HG02870 (cell line): ENCODE data around the gene PAPSS2.

ENCODE experiments used
- ATAC-seq: cut with Tn5 transposase; IDR thresholded peaks from one replicate; pipeline ENCODE4 v1.9.1; 2021; ENCODE audit warnings: mild to moderate bottlenecking, moderate library complexity; ENCODE audit not compliant: unreplicated experiment

The PAPSS2 gene

GRCh38 chr10:87669752-87670151 is 10.1 kb downstream of the PAPSS2 start:
- ATAC-seq, result no peak

GRCh38 chr10:87670586-87670985 is 10.9 kb downstream of the PAPSS2 start:
- no peak for ATAC-seq

GRCh38 chr10:87671139-87671815 is 11.6 kb downstream of the PAPSS2 start:
- no peak for ATAC-seq

GRCh38 chr10:87672551-87672950 is 12.9 kb downstream of the PAPSS2 start:
- ATAC-seq, result no peak

GRCh38 chr10:87674943-87675342 is 15.3 kb downstream of the PAPSS2 start:
- no peak for ATAC-seq

GRCh38 chr10:87675396-87676376 is 16.0 kb downstream of the PAPSS2 start:
- no peak for ATAC-seq

- no peak for ATAC-seq
Measured at GRCh38 chr10:87677595-87677994, 17.9 kb downstream of the PAPSS2 start.

- no peak for ATAC-seq
Measured at GRCh38 chr10:87678302-87678701, 18.6 kb downstream of the PAPSS2 start.

GRCh38 chr10:87683356-87683755 is 23.7 kb downstream of the PAPSS2 start:
- no peak for ATAC-seq

- ATAC-seq, result no peak
Measured at GRCh38 chr10:87684001-87684638, 24.4 kb downstream of the PAPSS2 start.

- ATAC-seq, result no peak
Measured at GRCh38 chr10:87685832-87686574, 26.3 kb downstream of the PAPSS2 start.

- no peak for ATAC-seq
Measured at GRCh38 chr10:87691506-87692070, 31.9 kb downstream of the PAPSS2 start.

GRCh38 chr10:87692956-87693484 is 33.3 kb downstream of the PAPSS2 start:
- ATAC-seq, result no peak

- no peak for ATAC-seq
Measured at GRCh38 chr10:87694011-87694794, 34.5 kb downstream of the PAPSS2 start.

GRCh38 chr10:87695074-87695473 is 35.4 kb downstream of the PAPSS2 start:
- ATAC-seq, result no peak

- ATAC-seq, result no peak
Measured at GRCh38 chr10:87696922-87697745, 37.5 kb downstream of the PAPSS2 start.

GRCh38 chr10:87700031-87700796 is 40.5 kb downstream of the PAPSS2 start:
- ATAC-seq, result no peak
